Liver (tissue), 2 donors: ENCODE measurements around the gene YOD1.

ENCODE experiments used
- CTCF ChIP-seq: fragments of 150-350 bp; IDR thresholded peaks from 2 replicates; pipeline ENCODE4 v1.5.1; 2017; ENCODE audit warnings: improper control_type of control experiment, low read depth, low read length; ENCODE audit not compliant: missing input control
- YY1 ChIP-seq: IDR thresholded peaks from 2 replicates; pipeline ENCODE4 v1.6.1; 2016; ENCODE audit warnings: antibody characterized with exemption, mild to moderate bottlenecking
- donor health status: healthy.

- TF ChIP-seq YY1: no peak
- no peak for TF ChIP-seq CTCF
Measured at GRCh38 chr1:207031016-207031415, 20.0 kb downstream of the YOD1 start.
